MM.1S (cell line): ENCODE measurements around the gene BRINP3.

Experiments
- EZH2 ChIP-seq: fragments of 300-600 bp; sonication (generic); optimal IDR thresholded peaks from 2 replicates; pipeline ENCODE3; 2017; ENCODE audit warnings: low read depth, mild to moderate bottlenecking, antibody characterized with exemption, low read length, mixed read lengths
- EZH2phosphoT487 ChIP-seq: fragments of 300-600 bp; sonication (generic); IDR thresholded peaks from 2 replicates; pipeline ENCODE4 v1.6.1; 2018; ENCODE audit warnings: antibody characterized with exemption, low read length
- TF ChIP-seq, protein P1 (sequence below): fragments of 300-600 bp; sonication (generic); IDR thresholded peaks from 2 replicates; pipeline ENCODE4 v1.5.1; 2016; ENCODE audit warnings: antibody characterized with exemption, low read length, mixed read lengths

DNA sequence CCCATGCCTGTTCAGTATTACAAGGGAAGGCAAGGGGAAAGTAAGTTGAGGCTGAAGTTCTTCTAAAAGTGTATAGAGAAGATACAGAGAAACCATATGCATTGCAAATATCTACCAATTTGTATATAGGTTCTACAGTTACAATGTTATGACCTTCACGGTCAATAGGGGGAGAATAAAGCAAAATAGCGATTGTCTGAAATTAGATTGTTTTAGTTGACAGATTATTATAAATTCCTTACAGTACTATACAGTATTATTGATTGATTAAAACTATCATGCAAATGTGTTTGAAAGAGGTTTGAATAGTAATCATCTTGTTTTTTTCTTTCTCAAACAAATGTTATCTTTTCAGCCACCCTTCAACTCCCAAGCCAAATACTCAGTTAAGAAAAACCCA lies 13.7 kb upstream of the BRINP3 start:
- TF ChIP-seq, protein P1, sequence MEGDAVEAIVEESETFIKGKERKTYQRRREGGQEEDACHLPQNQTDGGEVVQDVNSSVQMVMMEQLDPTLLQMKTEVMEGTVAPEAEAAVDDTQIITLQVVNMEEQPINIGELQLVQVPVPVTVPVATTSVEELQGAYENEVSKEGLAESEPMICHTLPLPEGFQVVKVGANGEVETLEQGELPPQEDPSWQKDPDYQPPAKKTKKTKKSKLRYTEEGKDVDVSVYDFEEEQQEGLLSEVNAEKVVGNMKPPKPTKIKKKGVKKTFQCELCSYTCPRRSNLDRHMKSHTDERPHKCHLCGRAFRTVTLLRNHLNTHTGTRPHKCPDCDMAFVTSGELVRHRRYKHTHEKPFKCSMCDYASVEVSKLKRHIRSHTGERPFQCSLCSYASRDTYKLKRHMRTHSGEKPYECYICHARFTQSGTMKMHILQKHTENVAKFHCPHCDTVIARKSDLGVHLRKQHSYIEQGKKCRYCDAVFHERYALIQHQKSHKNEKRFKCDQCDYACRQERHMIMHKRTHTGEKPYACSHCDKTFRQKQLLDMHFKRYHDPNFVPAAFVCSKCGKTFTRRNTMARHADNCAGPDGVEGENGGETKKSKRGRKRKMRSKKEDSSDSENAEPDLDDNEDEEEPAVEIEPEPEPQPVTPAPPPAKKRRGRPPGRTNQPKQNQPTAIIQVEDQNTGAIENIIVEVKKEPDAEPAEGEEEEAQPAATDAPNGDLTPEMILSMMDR, result peak; percentile 10; the same call in 1 of the 2 replicates
- TF ChIP-seq EZH2phosphoT487 (no peak), EZH2 (no peak)
